Mesenchymal stem cell (in vitro differentiated cells and primary cell): ENCODE measurements around the gene RNASEL.
A peak's percentile ranks its signal among the peaks of the same experiment; 100 is the strongest.

ENCODE experiments used
- DNase-seq: peaks from one replicate; pipeline ENCODE4 v3.0.0-alpha.2; 2013
- H2AFZ ChIP-seq: one replicate; pipeline ENCODE4 v1.6.1; 2013; ENCODE audit warnings: low read depth, mild to moderate bottlenecking, control low read depth, inconsistent platforms, low read length, moderate library complexity
- H2AK5ac ChIP-seq: 2 replicates; pipeline ENCODE4 v1.6.1; 2013; ENCODE audit warnings: low read length, moderate library complexity, mild to moderate bottlenecking, inconsistent platforms; ENCODE audit not compliant: severe bottlenecking
- H2BK120ac ChIP-seq: one replicate; pipeline ENCODE4 v1.6.1; 2013; ENCODE audit warnings: low read depth, mild to moderate bottlenecking, inconsistent platforms, low read length, moderate library complexity
- H2BK12ac ChIP-seq, 2 experiments: one replicate each; pipeline ENCODE4 v1.6.1; 2013; ENCODE audit warnings: inconsistent platforms in 2 of 2, low read length in 2 of 2, mild to moderate bottlenecking in 2 of 2, moderate library complexity in 2 of 2, control low read depth in 1 of 2
- H2BK15ac ChIP-seq: one replicate; pipeline ENCODE4 v1.6.1; 2013; ENCODE audit warnings: mild to moderate bottlenecking, low read depth, inconsistent platforms; ENCODE audit not compliant: poor library complexity, severe bottlenecking
- H2BK5ac ChIP-seq: 2 replicates; pipeline ENCODE4 v1.6.1; 2013; ENCODE audit warnings: low read depth, mild to moderate bottlenecking, low read length, control low read depth, inconsistent platforms; ENCODE audit not compliant: poor library complexity, severe bottlenecking
- H3K14ac ChIP-seq, 2 experiments: one replicate each; pipeline ENCODE4 v1.6.1; 2013; ENCODE audit warnings: inconsistent platforms in 2 of 2, low read length in 2 of 2, control low read depth in 1 of 2, mild to moderate bottlenecking in 1 of 2, moderate library complexity in 1 of 2
- H3K18ac ChIP-seq, 2 experiments: one replicate each; pipeline ENCODE4 v1.6.1; 2013; ENCODE audit warnings: inconsistent platforms in 2 of 2, low read length in 2 of 2, control low read depth in 1 of 2, low read depth in 1 of 2, mild to moderate bottlenecking in 1 of 2
- H3K23ac ChIP-seq, 2 experiments: one replicate each; pipeline ENCODE4 v1.6.1; 2013; ENCODE audit warnings: inconsistent platforms in 2 of 2, low read length in 2 of 2, mild to moderate bottlenecking in 2 of 2, moderate library complexity in 2 of 2, control low read depth in 1 of 2
- H3K27ac ChIP-seq: 2 replicates; pipeline ENCODE4 v1.5.1; 2013; ENCODE audit warnings: mild to moderate bottlenecking, moderate library complexity, low read length, control low read depth, inconsistent platforms; ENCODE audit not compliant: poor library complexity, severe bottlenecking
- H3K27me3 ChIP-seq, 2 experiments: 2 replicates each; pipeline versions ENCODE4 v1.6.1 to v1.7.0; 2013; ENCODE audit warnings: low read length in 2 of 2, mild to moderate bottlenecking in 2 of 2, moderate library complexity in 2 of 2, control low read depth in 1 of 2, inconsistent platforms in 1 of 2; ENCODE audit not compliant: control insufficient read depth in 1 of 2, insufficient read depth in 1 of 2
- H3K36me3 ChIP-seq, 2 experiments: 2 replicates each; pipeline versions ENCODE4 v1.6.1 to v1.7.0; 2013; ENCODE audit warnings: low read length in 2 of 2, control low read depth in 1 of 2, inconsistent platforms in 1 of 2, low read depth in 1 of 2, mild to moderate bottlenecking in 1 of 2; ENCODE audit not compliant: insufficient read depth in 2 of 2, control insufficient read depth in 1 of 2
- H3K4ac ChIP-seq, 2 experiments: one replicate each; pipeline ENCODE4 v1.6.1; 2013; ENCODE audit warnings: inconsistent platforms in 2 of 2, low read length in 2 of 2, mild to moderate bottlenecking in 2 of 2, moderate library complexity in 2 of 2, control low read depth in 1 of 2, low read depth in 1 of 2
- H3K4me1 ChIP-seq: 2 replicates; pipeline ENCODE4 v1.6.1; 2013; ENCODE audit warnings: low read depth, low read length, control low read depth; ENCODE audit not compliant: control insufficient read depth, insufficient read depth
- H3K4me2 ChIP-seq: 2 replicates; pipeline ENCODE4 v1.6.1; 2013; ENCODE audit warnings: low read length, mild to moderate bottlenecking, inconsistent platforms; ENCODE audit not compliant: poor library complexity, severe bottlenecking
- H3K4me3 ChIP-seq, 2 experiments: 2 replicates each; pipeline versions ENCODE4 v1.5.1 to v1.7.0; 2013; ENCODE audit warnings: low read length in 2 of 2, mild to moderate bottlenecking in 2 of 2, control low read depth in 1 of 2, low read depth in 1 of 2; ENCODE audit not compliant: insufficient read depth in 1 of 2
- H3K79me1 ChIP-seq: replicated peaks from 2 replicates; pipeline ENCODE4 v1.6.1; 2013; ENCODE audit warnings: mild to moderate bottlenecking, control low read depth, low read length, inconsistent platforms; ENCODE audit not compliant: poor library complexity, severe bottlenecking
- H3K9ac ChIP-seq: 2 replicates; pipeline ENCODE4 v1.7.0; 2013; ENCODE audit warnings: mild to moderate bottlenecking, low read length, moderate library complexity
- H3K9me3 ChIP-seq: 2 replicates; pipeline ENCODE4 v1.7.0; 2013; ENCODE audit warnings: mild to moderate bottlenecking, low read length; ENCODE audit not compliant: control insufficient read depth
- H4K8ac ChIP-seq: one replicate; pipeline ENCODE4 v1.6.1; 2013; ENCODE audit warnings: inconsistent platforms, mild to moderate bottlenecking, low read length, moderate library complexity
- H4K91ac ChIP-seq: one replicate; pipeline ENCODE4 v1.6.1; 2013; ENCODE audit warnings: mild to moderate bottlenecking, low read length, inconsistent platforms
- WGBS: methylation state at CpG from one replicate; pipeline ENCODE4 v1.1.7; 2013; ENCODE audit warnings: mixed read lengths; 5-methylcytosine and 5-hydroxymethylcytosine counted together

Gene RNASEL

GRCh38 chr1:182595641-182596240, 6.7 kb upstream of the RNASEL start:
- H3K27me3 ChIP-seq: peaks cover 0 to 21% of the 10 kb centered on the region in 2 experiments
- H3K4ac ChIP-seq: no peak overlapping the region
- no peak overlapping the region for H2AK5ac ChIP-seq
- H2BK15ac ChIP-seq: no peak overlapping the region
- no peak overlapping the region for H4K8ac ChIP-seq
- H3K4me2 ChIP-seq: no peak overlapping the region
- H3K14ac ChIP-seq: no peak overlapping the region
- no peak overlapping the region for H3K27ac ChIP-seq
- H2BK120ac ChIP-seq: no peak overlapping the region
- H3K79me1 ChIP-seq: no peaks in the 10 kb centered on the region
- no peak overlapping the region for H2BK5ac ChIP-seq
- no peak overlapping the region for H4K91ac ChIP-seq
- H3K4me1 ChIP-seq: no peaks in the 10 kb centered on the region
- no peak overlapping the region for H3K23ac ChIP-seq
- H3K18ac ChIP-seq: no peak overlapping the region
- DNase-seq: peak; percentile 69
- no peak overlapping the region for H3K9ac ChIP-seq
- H2AFZ ChIP-seq: no peak overlapping the region
- peaks cover 0 to 13% of the 10 kb centered on the region in 2 experiments for H3K36me3 ChIP-seq
- H2BK12ac ChIP-seq: no peak overlapping the region
- H3K4me3 ChIP-seq: no peak overlapping the region
- 33% methylated on average over 3 of the region's 4 CpGs for WGBS
- no peaks in the 10 kb centered on the region for H3K9me3 ChIP-seq

- Histone ChIP-seq H3K23ac (no peak overlapping the region), H3K79me1 (no peaks in the 10 kb centered on the region), H4K91ac (no peak overlapping the region), H2BK12ac (no peak overlapping the region), H3K27me3 (peaks cover 0 to 7% of the 10 kb centered on the region in 2 experiments), H3K4me2 (no peak overlapping the region), H2BK5ac (no peak overlapping the region), H3K36me3 (peaks cover 0 to 10% of the 10 kb centered on the region in 2 experiments), H3K14ac (no peak overlapping the region), H2AFZ (no peak overlapping the region), H3K27ac (no peak overlapping the region), H2AK5ac (no peak overlapping the region), H3K4me1 (no peaks in the 10 kb centered on the region), H3K18ac (no peak overlapping the region), H3K9ac (no peak overlapping the region), H3K4ac (no peak overlapping the region), H3K4me3 (no peak overlapping the region), H2BK15ac (no peak overlapping the region), H2BK120ac (no peak overlapping the region), H3K9me3 (no peaks in the 10 kb centered on the region), H4K8ac (no peak overlapping the region)
- DNase-seq: no peak
- 92% methylated on average over 5 of the region's 5 CpGs for WGBS
Observed at GRCh38 chr1:182589931-182590330, 875 bp upstream of the RNASEL start.

- DNase-seq: no peak
- WGBS: 92% methylated on average over 3 of the region's 3 CpGs
- Histone ChIP-seq H2AK5ac (no peak overlapping the region), H3K9me3 (no peaks in the 10 kb centered on the region), H3K18ac (no peak overlapping the region), H2BK15ac (no peak overlapping the region), H3K36me3 (peaks cover 0 to 13% of the 10 kb centered on the region in 2 experiments), H3K9ac (peak overlapping the region; percentile 91), H3K27ac (no peak overlapping the region), H2AFZ (peak overlapping the region; percentile 74), H3K4me2 (no peak overlapping the region), H3K14ac (no peak overlapping the region), H2BK5ac (no peak overlapping the region), H3K27me3 (peaks cover 0 to 7% of the 10 kb centered on the region in 2 experiments), H3K4me1 (no peaks in the 10 kb centered on the region), H2BK120ac (no peak overlapping the region), H3K4me3 (peak overlapping the region in 1 of 2 experiments; percentile 82), H3K4ac (no peak overlapping the region), H2BK12ac (no peak overlapping the region), H3K79me1 (no peaks in the 10 kb centered on the region), H3K23ac (no peak overlapping the region), H4K91ac (no peak overlapping the region), H4K8ac (peak overlapping the region; percentile 98)
Observed at GRCh38 chr1:182589520-182589919, 464 bp upstream of the RNASEL start.

- H3K27ac ChIP-seq: no peak overlapping the region
- H3K4me1 ChIP-seq: no peaks in the 10 kb centered on the region
- H2AFZ ChIP-seq: no peak overlapping the region
- H3K18ac ChIP-seq: no peak overlapping the region
- H3K9ac ChIP-seq: peak overlapping the region; percentile 91
- no peak overlapping the region for H2BK15ac ChIP-seq
- no peak overlapping the region for H2BK12ac ChIP-seq
- H3K4ac ChIP-seq: no peak overlapping the region
- H3K4me3 ChIP-seq: peak overlapping the region in 1 of 2 experiments; percentile 82
- H3K9me3 ChIP-seq: no peaks in the 10 kb centered on the region
- H3K27me3 ChIP-seq: no peaks in the 10 kb centered on the region
- no peak for DNase-seq
- H3K36me3 ChIP-seq: peaks cover 0 to 25% of the 10 kb centered on the region in 2 experiments
- no peak overlapping the region for H2AK5ac ChIP-seq
- no peak overlapping the region for H2BK5ac ChIP-seq
- no peak overlapping the region for H3K14ac ChIP-seq
- WGBS: 95% methylated on average over 3 of the region's 4 CpGs
- H3K79me1 ChIP-seq: no peaks in the 10 kb centered on the region
- H4K91ac ChIP-seq: no peak overlapping the region
- H3K4me2 ChIP-seq: no peak overlapping the region
- no peak overlapping the region for H4K8ac ChIP-seq
- no peak overlapping the region for H3K23ac ChIP-seq
- H2BK120ac ChIP-seq: no peak overlapping the region
Observed at GRCh38 chr1:182587666-182588499, 1.2 kb downstream of the RNASEL start.
